Activated CD8-positive, alpha-beta T cell treated with anti-CD3 and anti-CD28 coated beads for 36 hours (primary cell): ENCODE results near the gene TMEM123. TPM values are rescaled to one million over a fixed set of nuclear protein-coding genes. Genes with fewer than 3 reads are reported as not detected.

Experiments
- ATAC-seq: fragments of 200-7000 bp; cut with Tn5 transposase; one replicate; pipeline ENCODE4 v1.10.0; 2021; ENCODE audit warnings: mild to moderate bottlenecking, moderate library complexity
- CTCF ChIA-PET: fragments of 350-600 bp; sonication (Branson Sonifier 250); formaldehyde crosslinking; loops from one replicate; lab custom pipeline; 2021; ENCODE audit warnings: antibody characterized with exemption; lab: Charles Lee
- POLR2A ChIA-PET: fragments of 350-600 bp; sonication (Branson Sonifier 250); formaldehyde crosslinking; loops from one replicate; lab custom pipeline; 2021; ENCODE audit warnings: antibody characterized with exemption; lab: Charles Lee
- DNase-seq: peaks from one replicate; pipeline ENCODE4 v3.0.0-alpha.2; 2020
- H3K27ac Mint-ChIP-seq: one replicate; pipeline ENCODE4 v1.8.0; 2021; ENCODE audit warnings: mild to moderate bottlenecking, mixed read lengths
- H3K27me3 Mint-ChIP-seq: one replicate; pipeline ENCODE4 v1.8.0; 2021; ENCODE audit warnings: mixed read lengths
- H3K36me3 Mint-ChIP-seq: one replicate; pipeline ENCODE4 v1.8.0; 2021; ENCODE audit warnings: low read depth, mixed read lengths
- H3K4me1 Mint-ChIP-seq: one replicate; pipeline ENCODE4 v1.8.0; 2021; ENCODE audit warnings: low read depth, mixed read lengths
- H3K4me3 Mint-ChIP-seq: one replicate; pipeline ENCODE4 v1.8.0; 2021; ENCODE audit warnings: mild to moderate bottlenecking, moderate library complexity, mixed read lengths
- H3K9me3 Mint-ChIP-seq: one replicate; pipeline ENCODE4 v1.8.0; 2021; ENCODE audit warnings: mixed read lengths
- intact Hi-C: fragments of 100-400 bp; cut with micrococcal nuclease; formaldehyde crosslinking; loops from one replicate; pipeline ENCODE4 v1.10.0; 2022
- total RNA-seq, 2 experiments: library from RNA; stranded (reverse); gene quantifications; one replicate each; pipeline ENCODE4 v1.2.3, GENCODE V29; 2021
- TF ChIP-seq, protein P1 (sequence below): fragments of 200-600 bp; IDR thresholded peaks from one replicate; pipeline ENCODE4 v1.8.0; 2022; ENCODE audit warnings: antibody characterized with exemption, mild to moderate bottlenecking

The TMEM123 gene
- total RNA-seq, 2 experiments from 2014 or later, result 234 to 235 TPM

GRCh38 chr11:102421261-102421660, 31.3 kb downstream of the TMEM123 start:
- no peak for ATAC-seq
- no peak for DNase-seq
- peak overlapping the region; percentile 50 for H3K27ac Mint-ChIP-seq
- peaks cover 15% of the 10 kb centered on the region for H3K9me3 Mint-ChIP-seq
- H3K4me3 Mint-ChIP-seq, result no peak overlapping the region
- H3K4me1 Mint-ChIP-seq, result peaks cover 95% of the 10 kb centered on the region
- ChIA-PET CTCF (interaction anchor here (0.7 to 1.5 kb wide), 5 partner anchors 9 to 102 kb away, joined by 3 to 7 read pairs (median 3); no protein-coding TSS in a partner anchor), POLR2A (interaction anchor here (1.2 to 3.0 kb wide), 6 partner anchors 10 to 31 kb away, joined by 3 to 11 read pairs (median 5); no protein-coding TSS in a partner anchor)
- H3K27me3 Mint-ChIP-seq, result no peaks in the 10 kb centered on the region
- peaks cover 60% of the 10 kb centered on the region for H3K36me3 Mint-ChIP-seq
- TF ChIP-seq, protein P1, sequence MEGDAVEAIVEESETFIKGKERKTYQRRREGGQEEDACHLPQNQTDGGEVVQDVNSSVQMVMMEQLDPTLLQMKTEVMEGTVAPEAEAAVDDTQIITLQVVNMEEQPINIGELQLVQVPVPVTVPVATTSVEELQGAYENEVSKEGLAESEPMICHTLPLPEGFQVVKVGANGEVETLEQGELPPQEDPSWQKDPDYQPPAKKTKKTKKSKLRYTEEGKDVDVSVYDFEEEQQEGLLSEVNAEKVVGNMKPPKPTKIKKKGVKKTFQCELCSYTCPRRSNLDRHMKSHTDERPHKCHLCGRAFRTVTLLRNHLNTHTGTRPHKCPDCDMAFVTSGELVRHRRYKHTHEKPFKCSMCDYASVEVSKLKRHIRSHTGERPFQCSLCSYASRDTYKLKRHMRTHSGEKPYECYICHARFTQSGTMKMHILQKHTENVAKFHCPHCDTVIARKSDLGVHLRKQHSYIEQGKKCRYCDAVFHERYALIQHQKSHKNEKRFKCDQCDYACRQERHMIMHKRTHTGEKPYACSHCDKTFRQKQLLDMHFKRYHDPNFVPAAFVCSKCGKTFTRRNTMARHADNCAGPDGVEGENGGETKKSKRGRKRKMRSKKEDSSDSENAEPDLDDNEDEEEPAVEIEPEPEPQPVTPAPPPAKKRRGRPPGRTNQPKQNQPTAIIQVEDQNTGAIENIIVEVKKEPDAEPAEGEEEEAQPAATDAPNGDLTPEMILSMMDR, result no peak
- intact Hi-C loops, result no loop called here

- ChIA-PET POLR2A (interaction anchor here (0.6 to 3.0 kb wide), 8 partner anchors 8 to 30 kb away, joined by 3 to 11 read pairs (median 4); no protein-coding TSS in a partner anchor), CTCF (interaction anchor here (0.7 to 2.1 kb wide), 6 partner anchors 10 to 78 kb away, joined by 3 to 7 read pairs (median 5); no protein-coding TSS in a partner anchor)
- peaks cover 18% of the 10 kb centered on the region for H3K9me3 Mint-ChIP-seq
- ATAC-seq (peak; percentile 79), DNase-seq (peak; percentile 70)
- H3K4me1 Mint-ChIP-seq, result peaks cover 93% of the 10 kb centered on the region
- no peak overlapping the region for H3K4me3 Mint-ChIP-seq
- H3K27me3 Mint-ChIP-seq, result no peaks in the 10 kb centered on the region
- TF ChIP-seq, protein P1, result no peak
- intact Hi-C loops, result no loop called here
- H3K36me3 Mint-ChIP-seq, result peaks cover 60% of the 10 kb centered on the region
- peak overlapping the region; percentile 50 for H3K27ac Mint-ChIP-seq
Observed at GRCh38 chr11:102420547-102420946, 32.0 kb downstream of the TMEM123 start.

DNA sequence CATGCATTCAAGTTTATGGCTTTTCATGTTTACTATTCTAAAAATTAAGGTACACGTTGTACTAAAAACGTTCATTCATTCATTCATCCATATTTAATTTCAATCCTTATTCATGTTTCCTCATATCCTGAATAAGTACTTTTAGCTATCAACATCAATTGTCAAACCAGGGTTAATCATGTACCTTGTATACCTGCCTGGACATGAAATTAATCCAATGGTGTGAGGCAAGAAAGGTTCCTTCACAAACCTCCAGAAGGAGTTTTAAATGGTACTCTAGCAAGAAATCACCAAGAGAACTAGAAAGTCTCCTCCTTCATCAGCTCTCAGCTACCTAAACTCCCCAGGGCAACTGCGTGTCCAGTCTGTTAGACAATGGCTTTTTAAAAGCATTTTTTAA, 33.4 kb downstream of the TMEM123 start:
- Mint-ChIP-seq H3K27ac (no peak overlapping the region), H3K36me3 (peaks cover 65% of the 10 kb centered on the region), H3K27me3 (no peaks in the 10 kb centered on the region), H3K4me1 (peaks cover 94% of the 10 kb centered on the region), H3K9me3 (peaks cover 20% of the 10 kb centered on the region), H3K4me3 (no peak overlapping the region)
- TF ChIP-seq, protein P1, result no peak
- CTCF ChIA-PET, result interaction anchor here (1.0 to 2.1 kb wide), 6 partner anchors 11 to 194 kb away, joined by 3 to 6 read pairs (median 4); no protein-coding TSS in a partner anchor
- intact Hi-C loops, result no loop called here
- ATAC-seq, result no peak
- DNase-seq, result no peak
- POLR2A ChIA-PET, result interaction anchor here (0.7 to 3.0 kb wide), 3 partner anchors 11 to 32 kb away, joined by 3 to 11 read pairs (median 8); no protein-coding TSS in a partner anchor

- peaks cover 96% of the 10 kb centered on the region for H3K4me1 Mint-ChIP-seq
- peak overlapping the region; percentile 15 for H3K4me3 Mint-ChIP-seq
- peaks cover 20% of the 10 kb centered on the region for H3K9me3 Mint-ChIP-seq
- H3K27me3 Mint-ChIP-seq, result no peaks in the 10 kb centered on the region
- intact Hi-C loops, result no loop called here
- peaks cover 70% of the 10 kb centered on the region for H3K36me3 Mint-ChIP-seq
- CTCF ChIA-PET, result interaction anchor here (0.9 to 1.6 kb wide), 5 partner anchors 16 to 79 kb away, joined by 3 to 5 read pairs (median 4); no protein-coding TSS in a partner anchor
- DNase-seq (no peak), ATAC-seq (peak; percentile 57)
- H3K27ac Mint-ChIP-seq, result peak overlapping the region; percentile 87
- POLR2A ChIA-PET, result interaction anchor here (0.7 to 2.9 kb wide), 5 partner anchors 9 to 99 kb away, joined by 3 to 10 read pairs (median 3); no protein-coding TSS in a partner anchor
- TF ChIP-seq, protein P1, result no peak
Observed at GRCh38 chr11:102416976-102417375, 35.6 kb downstream of the TMEM123 start.
